RWPE2 (cell line): ENCODE data around the gene RAPGEF2.

ENCODE experiments used
- ATAC-seq: fragments of 200-7000 bp; cut with Tn5 transposase; 3 replicates; pipeline ENCODE4 v1.9.1; 2021; ENCODE audit warnings: low read depth
- DNase-seq: peaks from one replicate; pipeline ENCODE4 v3.0.0-alpha.2; 2020; ENCODE audit warnings: low spot score
- H3K27ac ChIP-seq: fragments of 450-650 bp; 2 replicates; pipeline ENCODE4 v1.5.1; 2017; ENCODE audit warnings: mild to moderate bottlenecking; ENCODE audit not compliant: poor library complexity, severe bottlenecking
- H3K27me3 ChIP-seq: fragments of 250-450 bp; sonication (Bioruptor Pico); 2 replicates; pipeline ENCODE4 v1.5.1; 2021; ENCODE audit warnings: mild to moderate bottlenecking, moderate library complexity; ENCODE audit not compliant: insufficient read depth, poor library complexity, severe bottlenecking
- H3K36me3 ChIP-seq: fragments of 250-450 bp; sonication (Bioruptor Pico); 2 replicates; pipeline ENCODE4 v1.5.1; 2020; ENCODE audit warnings: low read depth, mild to moderate bottlenecking, moderate library complexity
- H3K4me1 ChIP-seq: fragments of 250-450 bp; sonication (Bioruptor Pico); 2 replicates; pipeline ENCODE4 v1.5.1; 2021; ENCODE audit warnings: mild to moderate bottlenecking, moderate library complexity; ENCODE audit not compliant: insufficient read depth, poor library complexity, severe bottlenecking
- H3K4me3 ChIP-seq: fragments of 250-450 bp; sonication (Bioruptor Pico); 2 replicates; pipeline ENCODE4 v1.5.1; 2021; ENCODE audit warnings: mild to moderate bottlenecking, moderate library complexity; ENCODE audit not compliant: severe bottlenecking
- H3K9me3 ChIP-seq: fragments of 250-450 bp; sonication (Bioruptor Pico); 2 replicates; pipeline ENCODE4 v1.5.1; 2021; ENCODE audit warnings: mild to moderate bottlenecking, moderate library complexity; ENCODE audit not compliant: severe bottlenecking
- TF ChIP-seq, protein P1 (sequence below): fragments of 450-650 bp; IDR thresholded peaks from one replicate; pipeline ENCODE4 v1.5.1; 2017; ENCODE audit warnings: mild to moderate bottlenecking, moderate library complexity; ENCODE audit not compliant: poor library complexity, severe bottlenecking

Gene RAPGEF2

DNA sequence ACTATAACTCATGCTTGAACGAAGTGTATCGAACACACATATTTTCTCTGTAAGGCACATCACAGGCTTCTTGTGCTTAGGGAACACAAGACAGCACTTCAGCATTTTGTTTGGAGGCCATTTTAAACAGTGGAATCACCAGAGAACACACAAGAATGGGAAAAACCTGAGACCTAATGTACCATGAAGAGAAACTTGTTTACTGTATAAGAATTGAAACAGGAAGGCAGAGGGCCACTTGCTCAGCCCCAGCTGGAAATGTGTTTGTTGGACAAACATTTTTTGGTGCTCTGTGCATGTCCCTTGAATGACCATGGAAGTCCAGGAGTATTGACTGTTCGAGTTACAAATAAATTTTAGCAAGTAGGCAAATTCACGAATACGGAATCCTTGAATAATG, 47.5 kb downstream of the RAPGEF2 start:
- Histone ChIP-seq H3K27ac (no peak overlapping the region), H3K36me3 (no peaks in the 10 kb centered on the region), H3K27me3 (no peaks in the 10 kb centered on the region), H3K4me3 (no peak overlapping the region), H3K9me3 (no peaks in the 10 kb centered on the region), H3K4me1 (peaks cover 7% of the 10 kb centered on the region)
- TF ChIP-seq, protein P1, sequence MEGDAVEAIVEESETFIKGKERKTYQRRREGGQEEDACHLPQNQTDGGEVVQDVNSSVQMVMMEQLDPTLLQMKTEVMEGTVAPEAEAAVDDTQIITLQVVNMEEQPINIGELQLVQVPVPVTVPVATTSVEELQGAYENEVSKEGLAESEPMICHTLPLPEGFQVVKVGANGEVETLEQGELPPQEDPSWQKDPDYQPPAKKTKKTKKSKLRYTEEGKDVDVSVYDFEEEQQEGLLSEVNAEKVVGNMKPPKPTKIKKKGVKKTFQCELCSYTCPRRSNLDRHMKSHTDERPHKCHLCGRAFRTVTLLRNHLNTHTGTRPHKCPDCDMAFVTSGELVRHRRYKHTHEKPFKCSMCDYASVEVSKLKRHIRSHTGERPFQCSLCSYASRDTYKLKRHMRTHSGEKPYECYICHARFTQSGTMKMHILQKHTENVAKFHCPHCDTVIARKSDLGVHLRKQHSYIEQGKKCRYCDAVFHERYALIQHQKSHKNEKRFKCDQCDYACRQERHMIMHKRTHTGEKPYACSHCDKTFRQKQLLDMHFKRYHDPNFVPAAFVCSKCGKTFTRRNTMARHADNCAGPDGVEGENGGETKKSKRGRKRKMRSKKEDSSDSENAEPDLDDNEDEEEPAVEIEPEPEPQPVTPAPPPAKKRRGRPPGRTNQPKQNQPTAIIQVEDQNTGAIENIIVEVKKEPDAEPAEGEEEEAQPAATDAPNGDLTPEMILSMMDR: no peak
- DNase-seq: no peak
- ATAC-seq: no peak

DNA sequence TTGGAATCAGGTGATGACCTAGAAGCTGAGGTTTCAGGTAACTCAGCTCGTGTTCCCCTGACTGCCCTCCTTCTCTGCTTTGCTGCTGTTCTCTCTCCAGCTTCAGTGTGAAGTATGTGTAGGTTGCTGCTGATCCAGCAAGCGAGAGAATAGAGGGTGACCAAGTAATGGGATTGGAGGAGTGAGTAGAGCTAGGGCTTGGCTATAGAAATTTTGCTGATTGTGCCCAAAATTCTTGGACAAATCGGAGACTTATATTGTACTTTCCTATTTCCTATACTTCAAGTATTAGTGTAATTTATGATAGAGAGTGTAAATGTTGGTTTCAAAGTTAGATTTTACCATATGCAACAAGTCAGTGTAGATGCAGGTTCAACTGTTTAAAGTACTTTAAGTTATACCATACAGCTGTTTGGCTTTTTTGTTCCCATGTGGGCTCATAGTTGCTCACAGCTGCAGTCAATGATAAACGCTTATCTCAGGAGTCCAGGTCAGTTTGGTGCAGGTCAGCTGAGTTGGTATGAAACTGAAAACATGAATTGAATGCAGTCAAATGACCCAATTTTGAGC, 48.0 kb downstream of the RAPGEF2 start:
- DNase-seq: no peak
- Histone ChIP-seq H3K36me3 (no peaks in the 10 kb centered on the region), H3K4me3 (no peak overlapping the region), H3K27me3 (no peaks in the 10 kb centered on the region), H3K9me3 (no peaks in the 10 kb centered on the region), H3K27ac (no peak overlapping the region), H3K4me1 (peaks cover 7% of the 10 kb centered on the region)
- TF ChIP-seq, protein P1: no peak
- no peak for ATAC-seq

DNA sequence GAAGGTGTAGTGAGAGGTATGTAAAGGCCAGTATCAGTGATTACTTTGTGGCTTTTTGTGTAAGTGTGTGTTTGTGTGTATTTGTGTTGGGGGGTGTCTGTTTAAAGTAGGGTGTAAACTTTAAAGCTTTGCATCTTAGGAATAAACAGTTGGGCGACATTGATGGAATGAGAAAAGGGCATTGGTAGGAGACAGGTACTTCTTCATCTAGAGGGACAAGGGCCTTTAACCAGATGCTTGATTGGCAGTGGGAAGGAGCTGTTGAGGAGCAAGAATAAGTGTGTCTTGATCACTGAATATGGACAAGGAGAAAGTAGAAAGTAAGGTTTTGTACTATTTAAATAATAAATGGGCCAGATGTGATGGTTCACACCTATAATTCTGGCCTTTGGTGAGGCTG, 48.8 kb downstream of the RAPGEF2 start:
- DNase-seq: no peak
- Histone ChIP-seq H3K36me3 (no peaks in the 10 kb centered on the region), H3K4me3 (no peak overlapping the region), H3K9me3 (no peaks in the 10 kb centered on the region), H3K27ac (no peak overlapping the region), H3K27me3 (no peaks in the 10 kb centered on the region), H3K4me1 (peaks cover under 1% of the 10 kb centered on the region)
- TF ChIP-seq, protein P1: no peak
- no peak for ATAC-seq

DNA sequence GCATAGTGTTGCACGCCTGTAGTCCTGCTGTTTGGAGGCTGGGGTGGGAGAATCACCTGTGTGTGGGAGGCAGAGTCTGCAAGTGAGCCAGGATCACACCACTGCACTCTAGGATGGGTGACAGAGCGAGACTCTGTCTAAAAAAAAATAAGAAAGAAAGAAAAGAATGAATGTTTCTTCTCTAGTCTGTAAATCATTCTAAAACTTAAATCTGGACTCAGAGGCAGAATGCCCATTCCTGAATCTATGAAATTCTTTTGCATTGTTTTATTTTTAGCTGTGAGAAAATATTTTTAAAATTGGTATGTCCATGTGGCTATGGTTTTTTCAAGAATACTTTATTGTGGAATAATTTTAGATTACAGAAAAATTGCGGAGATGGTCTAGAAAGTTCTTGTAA, 49.3 kb downstream of the RAPGEF2 start:
- H3K27ac ChIP-seq: no peak overlapping the region
- no peak for DNase-seq
- H3K4me1 ChIP-seq: no peaks in the 10 kb centered on the region
- no peak overlapping the region for H3K4me3 ChIP-seq
- no peaks in the 10 kb centered on the region for H3K36me3 ChIP-seq
- H3K9me3 ChIP-seq: no peaks in the 10 kb centered on the region
- no peaks in the 10 kb centered on the region for H3K27me3 ChIP-seq
- ATAC-seq: no peak
- TF ChIP-seq, protein P1: no peak

DNA sequence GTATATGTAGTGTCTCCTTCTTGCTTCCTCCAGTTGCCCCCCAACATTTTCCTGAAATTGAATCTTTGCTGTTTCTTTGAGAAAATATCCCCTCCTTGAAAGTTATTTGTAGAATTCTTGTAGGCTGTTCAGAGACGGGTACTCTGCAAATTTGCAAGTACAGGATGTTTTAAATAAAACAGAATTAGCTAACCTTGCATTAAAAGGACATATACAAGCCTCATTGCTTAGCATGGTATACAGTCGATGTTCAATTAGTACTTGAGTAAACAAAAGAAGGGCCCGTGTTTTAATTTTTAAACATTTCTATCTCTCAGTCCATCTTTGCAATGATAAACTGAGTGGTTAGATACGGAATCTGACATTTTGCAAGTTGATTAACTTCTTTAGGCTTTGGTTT, 50.8 kb downstream of the RAPGEF2 start:
- TF ChIP-seq, protein P1: no peak
- H3K36me3 ChIP-seq: no peaks in the 10 kb centered on the region
- no peak overlapping the region for H3K27ac ChIP-seq
- ATAC-seq (no peak), DNase-seq (no peak)
- H3K27me3 ChIP-seq: no peaks in the 10 kb centered on the region
- no peaks in the 10 kb centered on the region for H3K4me1 ChIP-seq
- no peak overlapping the region for H3K4me3 ChIP-seq
- no peaks in the 10 kb centered on the region for H3K9me3 ChIP-seq
